Neural cell (in vitro differentiated cells): ENCODE data around the gene PCSK1. TPM values are rescaled to one million over a fixed set of nuclear protein-coding genes. Genes with fewer than 3 reads are reported as not detected.

ENCODE experiments used
- H2AFZ ChIP-seq: fragments of 200-600, 300-800 bp; sonication (generic), shearing (Covaris generic); 2 replicates; pipeline ENCODE4 v1.6.0; 2014; ENCODE audit warnings: low read depth, mild to moderate bottlenecking, antibody characterized with exemption, low read length, moderate library complexity
- H3F3A ChIP-seq: fragments of 200-600 bp; shearing (Covaris generic); 2 replicates; pipeline ENCODE4 v1.6.1; 2016; ENCODE audit warnings: mild to moderate bottlenecking, moderate library complexity, mixed read lengths, antibody characterized with exemption, low read length; ENCODE audit not compliant: insufficient read depth, poor library complexity, severe bottlenecking
- H3K27ac ChIP-seq: fragments of 200-600, 300-800 bp; sonication (generic), shearing (Covaris generic); 2 replicates; pipeline ENCODE4 v1.5.1; 2014; ENCODE audit warnings: mild to moderate bottlenecking, low read length, moderate library complexity
- H3K27me3 ChIP-seq: fragments of 300-800, 200-600 bp; sonication (generic), shearing (Covaris generic); 2 replicates; pipeline ENCODE4 v1.6.0; 2014; ENCODE audit warnings: mild to moderate bottlenecking, low read depth, low read length, moderate library complexity; ENCODE audit not compliant: insufficient read depth
- H3K36me3 ChIP-seq: fragments of 300-800, 200-600 bp; sonication (generic), shearing (Covaris generic); 2 replicates; pipeline ENCODE4 v1.5.1; 2014; ENCODE audit warnings: mild to moderate bottlenecking, antibody characterized with exemption, low read length, moderate library complexity; ENCODE audit not compliant: insufficient read depth
- H3K4me2 ChIP-seq: fragments of 300-800, 200-600 bp; sonication (generic), shearing (Covaris generic); 2 replicates; pipeline ENCODE4 v1.6.0; 2014; ENCODE audit warnings: mild to moderate bottlenecking, low read length
- H3K4me3 ChIP-seq: fragments of 300-800, 200-600 bp; sonication (generic), shearing (Covaris generic); 2 replicates; pipeline ENCODE4 v1.5.1; 2014; ENCODE audit warnings: mild to moderate bottlenecking, low read length, moderate library complexity
- H3K79me2 ChIP-seq: fragments of 200-600 bp; shearing (Covaris generic); replicated peaks from 2 replicates; pipeline ENCODE4 v1.6.0; 2014; ENCODE audit warnings: mild to moderate bottlenecking, low read length, moderate library complexity; ENCODE audit not compliant: insufficient read depth
- H3K9ac ChIP-seq: fragments of 300-800, 200-600 bp; sonication (generic), shearing (Covaris generic); 2 replicates; pipeline ENCODE4 v1.6.1; 2016; ENCODE audit warnings: mild to moderate bottlenecking, low read length, mixed read lengths
- H3K9me2 ChIP-seq: fragments of 200-600 bp; shearing (Covaris generic); 2 replicates; pipeline ENCODE4 v1.6.1; 2016; ENCODE audit warnings: mild to moderate bottlenecking, low read length, mixed read lengths; ENCODE audit not compliant: insufficient read depth
- H3K9me3 ChIP-seq: fragments of 200-600, 300-800 bp; sonication (generic), shearing (Covaris generic); 2 replicates; pipeline ENCODE4 v1.6.1; 2016; ENCODE audit warnings: mild to moderate bottlenecking, mixed run types, low read length, moderate library complexity, mixed read lengths
- H4K20me1 ChIP-seq: fragments of 200-600 bp; shearing (Covaris generic); 2 replicates; pipeline ENCODE4 v1.6.1; 2016; ENCODE audit warnings: mild to moderate bottlenecking, mixed run types; ENCODE audit not compliant: insufficient read depth
- EP300 ChIP-seq: fragments of 450-650 bp; conservative IDR thresholded peaks from 2 replicates; pipeline ENCODE4 v1.6.1; 2014; ENCODE audit warnings: antibody characterized with exemption, mild to moderate bottlenecking, moderate library complexity; ENCODE audit not compliant: poor library complexity, severe bottlenecking
- EZH2 ChIP-seq: fragments of 200-600, 300-800 bp; shearing (Covaris generic), sonication (generic); IDR thresholded peaks from 2 replicates; pipeline ENCODE4 v1.6.1; 2014; ENCODE audit warnings: antibody characterized with exemption, low read length, borderline replicate concordance, mild to moderate bottlenecking; ENCODE audit not compliant: insufficient read depth, poor library complexity, severe bottlenecking
- MXI1 ChIP-seq: fragments of 450-650 bp; conservative IDR thresholded peaks from 2 replicates; pipeline ENCODE4 v1.6.1; 2014; ENCODE audit warnings: antibody characterized with exemption, mild to moderate bottlenecking; ENCODE audit not compliant: poor library complexity, severe bottlenecking
- POLR2AphosphoS5 ChIP-seq: IDR thresholded peaks from 2 replicates; pipeline ENCODE4 v1.6.1; 2012
- RAD21 ChIP-seq: fragments of 450-650 bp; conservative IDR thresholded peaks from 2 replicates; pipeline ENCODE4 v1.6.1; 2014; ENCODE audit warnings: antibody characterized with exemption, mild to moderate bottlenecking, moderate library complexity
- SMC3 ChIP-seq: fragments of 450-650 bp; conservative IDR thresholded peaks from 2 replicates; pipeline ENCODE4 v1.6.1; 2014; ENCODE audit warnings: antibody characterized with exemption, mild to moderate bottlenecking, moderate library complexity; ENCODE audit not compliant: poor library complexity
- TAF1 ChIP-seq: IDR thresholded peaks from 2 replicates; pipeline ENCODE4 v1.6.1; 2012; ENCODE audit warnings: low read depth
- polyA minus RNA-seq: library from RNA; depleted of rRNA, polyadenylated mRNA; stranded (reverse); fragments of >200 nt; gene quantifications from 2 replicates; pipeline ENCODE4 v1.2.3, GENCODE V29; 2014
- polyA plus RNA-seq: library from polyadenylated mRNA; depleted of rRNA; stranded (reverse); fragments of >200 nt; gene quantifications from 2 replicates; pipeline ENCODE4 v1.2.3, GENCODE V29; 2014
- TF ChIP-seq, protein P1 (sequence below): IDR thresholded peaks from 2 replicates; pipeline ENCODE4 v1.6.1; 2012; ENCODE audit warnings: borderline replicate concordance
- TF ChIP-seq, protein P2 (sequence below): fragments of 450-650 bp; IDR thresholded peaks from 2 replicates; pipeline ENCODE4 v1.5.1; 2014; ENCODE audit warnings: antibody characterized with exemption, mild to moderate bottlenecking, moderate library complexity; ENCODE audit not compliant: poor library complexity, severe bottlenecking

PCSK1 gene
- 21.7 and 27.2 TPM in 2 replicates for polyA plus RNA-seq
- 48.5 and 54.4 TPM in 2 replicates for polyA minus RNA-seq

- Histone ChIP-seq H3K79me2 (peaks cover 13% of the 10 kb centered on the region), H4K20me1 (no peaks in the 10 kb centered on the region), H3K9ac (peak within 1 kb of the TSS; percentile 72), H3K9me3 (no peaks in the 10 kb centered on the region), H3K27me3 (peaks cover 46% of the 10 kb centered on the region), H3K36me3 (no peaks in the 10 kb centered on the region), H3K4me3 (peak within 1 kb of the TSS; percentile 82), H3F3A (no peaks in the 10 kb centered on the region), H3K4me2 (peak within 1 kb of the TSS; percentile 89), H3K9me2 (no peaks in the 10 kb centered on the region), H3K27ac (peak within 1 kb of the TSS; percentile 70), H2AFZ (peak within 1 kb of the TSS; percentile 21)
- TF ChIP-seq SMC3 (peak; percentile 24), MXI1 (no peak), TAF1 (no peak), POLR2AphosphoS5 (peak; percentile 70), EP300 (peak; percentile 48), RAD21 (peak; percentile 55), EZH2 (no peak)
- TF ChIP-seq, protein P1, sequence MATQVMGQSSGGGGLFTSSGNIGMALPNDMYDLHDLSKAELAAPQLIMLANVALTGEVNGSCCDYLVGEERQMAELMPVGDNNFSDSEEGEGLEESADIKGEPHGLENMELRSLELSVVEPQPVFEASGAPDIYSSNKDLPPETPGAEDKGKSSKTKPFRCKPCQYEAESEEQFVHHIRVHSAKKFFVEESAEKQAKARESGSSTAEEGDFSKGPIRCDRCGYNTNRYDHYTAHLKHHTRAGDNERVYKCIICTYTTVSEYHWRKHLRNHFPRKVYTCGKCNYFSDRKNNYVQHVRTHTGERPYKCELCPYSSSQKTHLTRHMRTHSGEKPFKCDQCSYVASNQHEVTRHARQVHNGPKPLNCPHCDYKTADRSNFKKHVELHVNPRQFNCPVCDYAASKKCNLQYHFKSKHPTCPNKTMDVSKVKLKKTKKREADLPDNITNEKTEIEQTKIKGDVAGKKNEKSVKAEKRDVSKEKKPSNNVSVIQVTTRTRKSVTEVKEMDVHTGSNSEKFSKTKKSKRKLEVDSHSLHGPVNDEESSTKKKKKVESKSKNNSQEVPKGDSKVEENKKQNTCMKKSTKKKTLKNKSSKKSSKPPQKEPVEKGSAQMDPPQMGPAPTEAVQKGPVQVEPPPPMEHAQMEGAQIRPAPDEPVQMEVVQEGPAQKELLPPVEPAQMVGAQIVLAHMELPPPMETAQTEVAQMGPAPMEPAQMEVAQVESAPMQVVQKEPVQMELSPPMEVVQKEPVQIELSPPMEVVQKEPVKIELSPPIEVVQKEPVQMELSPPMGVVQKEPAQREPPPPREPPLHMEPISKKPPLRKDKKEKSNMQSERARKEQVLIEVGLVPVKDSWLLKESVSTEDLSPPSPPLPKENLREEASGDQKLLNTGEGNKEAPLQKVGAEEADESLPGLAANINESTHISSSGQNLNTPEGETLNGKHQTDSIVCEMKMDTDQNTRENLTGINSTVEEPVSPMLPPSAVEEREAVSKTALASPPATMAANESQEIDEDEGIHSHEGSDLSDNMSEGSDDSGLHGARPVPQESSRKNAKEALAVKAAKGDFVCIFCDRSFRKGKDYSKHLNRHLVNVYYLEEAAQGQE: peak; percentile 88
- TF ChIP-seq, protein P2, sequence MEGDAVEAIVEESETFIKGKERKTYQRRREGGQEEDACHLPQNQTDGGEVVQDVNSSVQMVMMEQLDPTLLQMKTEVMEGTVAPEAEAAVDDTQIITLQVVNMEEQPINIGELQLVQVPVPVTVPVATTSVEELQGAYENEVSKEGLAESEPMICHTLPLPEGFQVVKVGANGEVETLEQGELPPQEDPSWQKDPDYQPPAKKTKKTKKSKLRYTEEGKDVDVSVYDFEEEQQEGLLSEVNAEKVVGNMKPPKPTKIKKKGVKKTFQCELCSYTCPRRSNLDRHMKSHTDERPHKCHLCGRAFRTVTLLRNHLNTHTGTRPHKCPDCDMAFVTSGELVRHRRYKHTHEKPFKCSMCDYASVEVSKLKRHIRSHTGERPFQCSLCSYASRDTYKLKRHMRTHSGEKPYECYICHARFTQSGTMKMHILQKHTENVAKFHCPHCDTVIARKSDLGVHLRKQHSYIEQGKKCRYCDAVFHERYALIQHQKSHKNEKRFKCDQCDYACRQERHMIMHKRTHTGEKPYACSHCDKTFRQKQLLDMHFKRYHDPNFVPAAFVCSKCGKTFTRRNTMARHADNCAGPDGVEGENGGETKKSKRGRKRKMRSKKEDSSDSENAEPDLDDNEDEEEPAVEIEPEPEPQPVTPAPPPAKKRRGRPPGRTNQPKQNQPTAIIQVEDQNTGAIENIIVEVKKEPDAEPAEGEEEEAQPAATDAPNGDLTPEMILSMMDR: peak; percentile 37
These were observed at the start of gene PCSK1 for GRCh38 chr5:96433066-96433447. PCSK1 (minus strand) TSS chr5:96433248; CDS start chr5:96433042, 206 bp downstream.

DNA sequence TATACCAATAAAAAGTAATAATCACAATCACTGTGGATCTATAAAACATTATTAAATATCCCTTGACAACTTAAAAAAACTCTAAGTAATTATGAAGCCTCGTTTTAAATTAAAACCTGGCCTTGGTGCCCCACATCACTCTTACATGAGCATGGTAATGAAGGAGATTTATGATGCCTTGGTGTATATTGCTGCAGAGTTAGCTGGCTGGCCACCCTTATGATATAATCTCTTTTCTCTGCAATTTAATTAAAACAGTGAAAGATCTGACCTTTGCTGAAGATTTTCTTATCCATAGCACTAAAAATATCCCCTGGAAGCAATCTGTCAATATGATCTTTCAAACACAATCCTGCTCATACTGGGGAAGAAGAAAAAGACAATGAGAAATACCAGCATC, 48.8 kb upstream of the PCSK1 start:
- H3F3A ChIP-seq: no peaks in the 10 kb centered on the region
- no peak overlapping the region for H2AFZ ChIP-seq
- H3K9me3 ChIP-seq: no peaks in the 10 kb centered on the region
- no peak overlapping the region for H3K9ac ChIP-seq
- no peak for TF ChIP-seq EZH2
- TF ChIP-seq RAD21: no peak
- TF ChIP-seq EP300: no peak
- TF ChIP-seq TAF1: no peak
- no peak for TF ChIP-seq POLR2AphosphoS5
- H3K9me2 ChIP-seq: no peaks in the 10 kb centered on the region
- H3K4me3 ChIP-seq: no peak overlapping the region
- H3K27me3 ChIP-seq: no peaks in the 10 kb centered on the region
- no peak overlapping the region for H3K4me2 ChIP-seq
- no peaks in the 10 kb centered on the region for H3K36me3 ChIP-seq
- H3K79me2 ChIP-seq: no peaks in the 10 kb centered on the region
- H4K20me1 ChIP-seq: no peaks in the 10 kb centered on the region
- H3K27ac ChIP-seq: no peak overlapping the region
